ENCODE results near the gene CCDC198. TPM values are rescaled to one million over a fixed set of nuclear protein-coding genes. Genes with fewer than 3 reads are reported as not detected.

CCDC198 gene, protein sequence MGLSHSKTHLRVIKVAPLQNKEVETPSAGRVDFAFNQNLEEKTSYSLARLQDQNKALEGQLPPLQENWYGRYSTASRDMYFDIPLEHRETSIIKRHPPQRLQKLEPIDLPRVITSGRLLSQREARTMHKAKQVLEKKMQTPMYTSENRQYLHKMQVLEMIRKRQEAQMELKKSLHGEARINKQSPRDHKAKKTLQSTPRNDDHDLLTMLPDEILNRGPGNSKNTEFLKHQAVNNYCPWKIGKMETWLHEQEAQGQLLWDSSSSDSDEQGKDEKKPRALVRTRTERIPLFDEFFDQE
- total RNA-seq (2022; extraction: Qiagen RNA extraction; ENCODE audit: low read depth) = 2.4 to 4.4 TPM (median 3.5 TPM) in 5 replicates

DNA sequence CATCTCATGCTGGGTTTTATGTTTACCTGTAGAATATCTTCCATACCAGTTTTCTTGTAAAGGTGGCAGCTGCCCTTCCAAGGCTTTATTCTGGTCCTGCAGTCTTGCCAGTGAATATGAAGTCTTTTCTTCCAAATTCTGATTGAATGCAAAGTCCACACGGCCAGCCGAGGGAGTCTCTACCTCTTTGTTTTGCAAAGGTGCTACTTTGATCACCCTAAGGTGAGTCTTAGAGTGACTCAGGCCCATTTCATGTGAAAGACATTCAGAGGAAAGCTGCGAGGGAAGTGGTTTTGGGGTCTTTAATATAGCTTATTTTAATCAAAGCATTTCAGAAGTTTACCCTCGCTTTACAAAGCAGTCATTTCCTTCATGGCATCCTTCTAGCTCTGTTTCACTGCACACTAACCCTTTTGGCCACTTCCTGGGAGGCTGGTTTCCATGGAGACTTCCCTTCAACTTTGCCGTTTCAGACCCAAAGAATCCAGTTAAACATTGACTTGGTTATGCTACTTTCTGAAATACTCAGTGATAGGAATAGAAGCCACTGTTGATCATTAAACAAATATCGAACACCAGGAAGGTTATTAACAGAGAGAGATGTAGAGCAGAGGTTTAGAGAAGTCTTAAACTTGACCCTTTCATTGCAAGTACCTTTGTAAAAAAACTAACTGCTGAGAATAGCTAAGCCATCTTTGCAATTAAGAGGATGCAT lies at the start of gene CCDC198:
TSS of gene CCDC198 (minus strand) at position 391 of the 715 bp plus-strand sequence. CDS start at position 249, 142 bp downstream.

Other genes starting within 250 kb of the CCDC198 start
- gene EXOC5, start 225.0 kb downstream of the CCDC198 start, total RNA-seq (2022; extraction: Qiagen RNA extraction; ENCODE audit: low read depth) = 32.4 to 55.7 TPM (median 45.2 TPM) in 5 replicates
- 18.8 to 25.2 TPM (median 22.5 TPM) in 5 replicates for gene AP5M1, start 224.9 kb downstream of the CCDC198 start, total RNA-seq (2022; extraction: Qiagen RNA extraction; ENCODE audit: low read depth)
- gene NAA30, start 103.3 kb downstream of the CCDC198 start, total RNA-seq (2022; extraction: Qiagen RNA extraction; ENCODE audit: low read depth) = 9.6 to 17.1 TPM (median 15.0 TPM) in 5 replicates